GM13976 (cell line): Measurements from ENCODE around the gene SNX9.

ENCODE experiments used
- DNase-seq: peaks from one replicate; pipeline ENCODE4 v3.0.0; 2012; ENCODE audit warnings: low spot score
- in situ Hi-C: fragments of 300-500 bp; cut with MboI; formaldehyde crosslinking; loops from one replicate; pipeline ENCODE4 v1.12.0; 2022; ENCODE audit warnings: low sequenced_read_pairs, mixed read lengths, inconsistent platforms; ENCODE audit not compliant: unreplicated experiment
- TF ChIP-seq, protein P1 (sequence below): IDR thresholded peaks from 2 replicates; pipeline ENCODE4 v1.5.1; 2012; ENCODE audit warnings: borderline replicate concordance, mild to moderate bottlenecking; ENCODE audit not compliant: insufficient read depth; ENCODE audit errors: extremely low read depth, missing control alignments, control extremely low read depth

SNX9 gene

DNA sequence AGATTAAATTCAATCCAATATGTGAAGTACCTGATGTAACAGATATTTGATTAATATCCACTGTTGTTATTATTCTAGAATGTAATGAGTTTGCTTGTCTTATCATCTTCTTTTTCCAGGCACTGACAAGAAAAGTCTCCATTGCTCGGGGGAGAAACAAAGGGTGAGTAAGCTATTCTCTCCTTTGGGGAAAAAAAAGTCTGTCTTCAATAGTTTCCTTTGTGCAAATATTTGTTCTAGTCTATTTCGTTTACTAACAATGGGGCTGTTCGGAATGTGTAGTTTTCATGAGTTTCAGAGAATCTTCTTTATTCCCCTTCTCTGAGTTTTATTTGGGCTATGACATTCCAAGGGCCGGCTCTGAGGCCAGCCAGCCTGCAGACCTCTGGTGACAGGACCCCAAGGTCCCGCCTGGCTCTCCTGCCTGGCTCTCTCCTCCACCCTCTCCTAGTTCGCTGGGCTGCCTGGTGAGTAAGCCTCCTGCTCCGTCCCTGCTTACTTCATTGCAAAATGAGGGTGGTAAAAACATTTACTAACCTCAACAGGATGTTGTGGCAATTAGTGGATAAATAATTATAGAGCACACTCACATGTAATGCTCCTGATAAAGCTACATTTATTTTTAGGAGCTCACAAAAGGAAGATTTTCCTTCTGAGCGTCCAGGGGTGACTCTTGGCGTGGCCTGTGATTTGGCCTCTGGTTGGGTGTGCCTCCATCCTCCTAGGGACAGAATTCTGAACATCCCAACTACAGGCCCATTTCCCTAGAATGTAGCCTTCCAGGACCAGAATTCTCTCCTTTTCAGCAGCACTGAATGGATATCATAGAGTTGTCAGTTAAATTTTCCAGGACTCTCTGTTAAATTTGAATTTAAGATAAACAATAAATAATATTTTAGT, 43.1 kb upstream of the SNX9 start:
- in situ Hi-C loops: no loop called here
- TF ChIP-seq, protein P1, sequence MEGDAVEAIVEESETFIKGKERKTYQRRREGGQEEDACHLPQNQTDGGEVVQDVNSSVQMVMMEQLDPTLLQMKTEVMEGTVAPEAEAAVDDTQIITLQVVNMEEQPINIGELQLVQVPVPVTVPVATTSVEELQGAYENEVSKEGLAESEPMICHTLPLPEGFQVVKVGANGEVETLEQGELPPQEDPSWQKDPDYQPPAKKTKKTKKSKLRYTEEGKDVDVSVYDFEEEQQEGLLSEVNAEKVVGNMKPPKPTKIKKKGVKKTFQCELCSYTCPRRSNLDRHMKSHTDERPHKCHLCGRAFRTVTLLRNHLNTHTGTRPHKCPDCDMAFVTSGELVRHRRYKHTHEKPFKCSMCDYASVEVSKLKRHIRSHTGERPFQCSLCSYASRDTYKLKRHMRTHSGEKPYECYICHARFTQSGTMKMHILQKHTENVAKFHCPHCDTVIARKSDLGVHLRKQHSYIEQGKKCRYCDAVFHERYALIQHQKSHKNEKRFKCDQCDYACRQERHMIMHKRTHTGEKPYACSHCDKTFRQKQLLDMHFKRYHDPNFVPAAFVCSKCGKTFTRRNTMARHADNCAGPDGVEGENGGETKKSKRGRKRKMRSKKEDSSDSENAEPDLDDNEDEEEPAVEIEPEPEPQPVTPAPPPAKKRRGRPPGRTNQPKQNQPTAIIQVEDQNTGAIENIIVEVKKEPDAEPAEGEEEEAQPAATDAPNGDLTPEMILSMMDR: no peak
- DNase-seq: no peak

DNA sequence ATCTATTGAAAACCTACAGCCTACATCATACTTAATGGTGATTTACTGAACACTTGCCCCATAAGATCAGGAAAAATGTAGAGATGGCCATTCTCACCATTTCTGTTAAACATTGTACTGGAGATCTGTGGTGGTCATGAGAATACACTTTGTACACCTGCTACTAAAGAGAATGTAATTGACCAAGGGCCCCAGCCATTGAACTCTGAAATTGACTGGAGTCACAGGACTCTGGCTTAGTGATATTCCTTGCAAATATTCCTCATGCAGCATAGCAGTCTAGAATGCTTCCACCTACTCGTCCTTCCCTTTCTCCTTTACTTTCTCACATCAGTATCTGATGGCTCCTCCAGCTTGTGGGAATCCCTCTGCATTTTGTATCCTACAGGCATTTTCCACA, 37.4 kb upstream of the SNX9 start:
- TF ChIP-seq, protein P1: no peak
- in situ Hi-C loops: no loop called here
- no peak for DNase-seq

DNA sequence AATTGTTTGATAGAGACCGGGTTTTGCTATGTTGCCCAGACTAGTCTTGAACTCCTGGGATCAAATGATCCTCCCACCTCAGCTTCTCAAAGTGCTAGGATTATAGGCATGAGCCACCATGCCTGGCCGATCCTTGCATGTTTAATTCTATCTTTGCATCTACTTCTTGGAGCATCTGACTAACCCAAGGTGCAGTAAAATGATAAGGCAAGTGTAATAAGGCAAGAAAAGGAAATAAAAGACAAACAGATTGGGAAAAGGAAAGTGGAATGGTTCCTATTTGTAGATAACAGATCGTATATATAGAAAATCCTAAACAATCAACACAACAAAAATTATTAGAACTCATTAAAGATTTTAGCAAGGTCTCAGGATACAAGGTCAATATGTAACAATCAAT, 36.8 kb upstream of the SNX9 start:
- DNase-seq: no peak
- TF ChIP-seq, protein P1: no peak
- in situ Hi-C loops: no loop called here

DNA sequence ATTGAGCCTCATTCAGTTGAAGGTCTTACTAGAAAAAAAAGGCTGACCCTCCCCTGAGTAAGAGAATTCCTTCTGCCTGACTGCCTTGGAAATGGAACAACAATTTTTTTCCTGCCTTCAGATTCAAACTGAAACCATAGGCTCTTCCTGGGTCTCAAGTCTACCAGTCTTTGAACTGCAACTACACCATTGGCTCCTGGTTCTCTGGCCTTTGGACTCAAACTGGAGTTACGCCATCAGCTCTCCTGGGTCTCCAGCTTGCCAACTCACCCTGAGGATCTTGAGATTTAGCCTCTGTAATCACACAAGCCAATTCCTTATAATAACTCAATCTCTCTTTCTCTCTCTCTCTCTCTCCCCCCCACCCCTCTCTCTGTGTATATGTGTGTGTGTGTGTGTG, 36.0 kb upstream of the SNX9 start:
- TF ChIP-seq, protein P1: no peak
- in situ Hi-C loops: no loop called here
- DNase-seq: no peak

DNA sequence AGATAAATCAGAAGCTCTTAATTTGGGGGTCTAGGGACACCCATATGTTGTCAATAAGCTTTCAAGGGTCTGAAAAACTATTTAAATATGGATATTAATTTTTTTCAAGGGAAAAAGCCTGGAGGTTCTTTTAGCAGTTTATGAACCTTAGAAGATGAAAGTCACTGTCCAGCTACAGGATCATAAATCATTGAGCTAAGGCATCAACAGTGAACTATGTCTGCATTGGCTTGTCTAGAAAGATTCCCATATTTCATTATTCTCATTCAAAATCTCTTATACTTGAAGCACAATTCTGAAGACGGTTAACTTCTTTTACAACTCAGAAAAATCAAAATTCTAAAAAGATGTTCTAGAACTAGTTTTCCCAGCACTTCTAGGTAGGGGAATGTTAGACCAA, 34.9 kb upstream of the SNX9 start:
- no peak for DNase-seq
- TF ChIP-seq, protein P1: no peak
- in situ Hi-C loops: no loop called here

DNA sequence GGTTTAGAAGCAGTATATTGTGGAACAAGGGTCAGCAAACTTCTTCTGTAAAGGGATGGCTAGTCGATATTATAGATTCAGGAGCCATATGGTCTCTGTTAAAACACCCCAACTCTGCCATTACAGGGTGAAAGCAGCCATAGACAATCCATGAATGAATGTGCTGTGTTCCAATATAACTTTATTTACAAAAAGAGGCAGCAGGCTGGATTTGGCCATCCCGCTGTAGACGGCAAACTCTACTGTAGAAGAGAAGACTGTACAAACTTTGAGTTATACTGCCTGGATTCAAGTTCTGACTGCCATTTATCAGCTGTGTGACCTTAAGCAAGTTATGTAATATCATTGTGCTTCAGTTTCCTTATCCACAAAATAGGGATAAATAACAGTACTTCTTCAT, 33.7 kb upstream of the SNX9 start:
- no peak for DNase-seq
- TF ChIP-seq, protein P1: no peak
- in situ Hi-C loops: no loop called here
